ENCODE measurements around the gene SELENON.

Gene SELENON

GRCh38 chr1:25864434-25864833 lies 64.4 kb downstream of the SELENON start:
- H3K27me3 ChIP-seq (ENCODE audit: insufficient read depth, poor library complexity, severe bottlenecking) = no peaks in the 10 kb centered on the region

GRCh38 chr1:25866288-25866687 lies 66.3 kb downstream of the SELENON start:
- Histone ChIP-seq H3K27me3 (ENCODE audit: insufficient read depth, poor library complexity, severe bottlenecking) (no peaks in the 10 kb centered on the region), H3K27ac (replicated peaks) (no peak overlapping the region), H3K4me3 (replicated peaks; ENCODE audit: insufficient read depth, low read length) (no peak overlapping the region)
- TF ChIP-seq CTCF (IDR thresholded peaks at IDR 0.05; ENCODE audit: insufficient read depth, low read length) (no peak), SPI1 (IDR thresholded peaks at IDR 0.05; ENCODE audit: borderline replicate concordance, low read depth) (no peak), GABPA (IDR thresholded peaks at IDR 0.05; ENCODE audit: low read depth) (no peak), POLR2AphosphoS5 (IDR thresholded peaks at IDR 0.05; ENCODE audit: low read depth) (no peak), REST (IDR thresholded peaks at IDR 0.05; ENCODE audit: insufficient replicate concordance, low read depth) (no peak)
- no peak for DNase-seq (ENCODE audit: low read depth in 1 of 2, low spot score in 1 of 2)

More at GRCh38 chr1:25864434-25864833, 64.4 kb downstream of the SELENON start:
- Histone ChIP-seq H3K4me3 (replicated peaks; ENCODE audit: insufficient read depth, low read length) (no peak overlapping the region), H3K27ac (replicated peaks) (no peak overlapping the region)
- TF ChIP-seq GABPA (IDR thresholded peaks at IDR 0.05; ENCODE audit: low read depth) = no peak
- no peak for TF ChIP-seq CTCF (IDR thresholded peaks at IDR 0.05; ENCODE audit: insufficient read depth, low read length)
- TF ChIP-seq POLR2AphosphoS5 (IDR thresholded peaks at IDR 0.05; ENCODE audit: low read depth) = no peak
- TF ChIP-seq SPI1 (IDR thresholded peaks at IDR 0.05; ENCODE audit: borderline replicate concordance, low read depth) = no peak
- no peak for TF ChIP-seq REST (IDR thresholded peaks at IDR 0.05; ENCODE audit: insufficient replicate concordance, low read depth)
- no peak for DNase-seq (ENCODE audit: low read depth in 1 of 2, low spot score in 1 of 2)

- H3K27ac ChIP-seq (replicated peaks) = no peak overlapping the region
- TF ChIP-seq REST (IDR thresholded peaks at IDR 0.05; ENCODE audit: insufficient replicate concordance, low read depth) (no peak), SPI1 (IDR thresholded peaks at IDR 0.05; ENCODE audit: borderline replicate concordance, low read depth) (no peak), POLR2AphosphoS5 (IDR thresholded peaks at IDR 0.05; ENCODE audit: low read depth) (no peak), GABPA (IDR thresholded peaks at IDR 0.05; ENCODE audit: low read depth) (no peak), CTCF (IDR thresholded peaks at IDR 0.05; ENCODE audit: insufficient read depth, low read length) (no peak)
- DNase-seq (ENCODE audit: low read depth in 1 of 2, low spot score in 1 of 2) = no peak
Measured at GRCh38 chr1:25867210-25867991, 67.4 kb downstream of the SELENON start.

More at GRCh38 chr1:25867210-25867991, 67.4 kb downstream of the SELENON start:
- H3K27me3 ChIP-seq (ENCODE audit: insufficient read depth, poor library complexity, severe bottlenecking) = no peaks in the 10 kb centered on the region
- no peak overlapping the region for H3K4me3 ChIP-seq (replicated peaks; ENCODE audit: insufficient read depth, low read length)
